ENCODE measurements around the gene GNG8.

DNA sequence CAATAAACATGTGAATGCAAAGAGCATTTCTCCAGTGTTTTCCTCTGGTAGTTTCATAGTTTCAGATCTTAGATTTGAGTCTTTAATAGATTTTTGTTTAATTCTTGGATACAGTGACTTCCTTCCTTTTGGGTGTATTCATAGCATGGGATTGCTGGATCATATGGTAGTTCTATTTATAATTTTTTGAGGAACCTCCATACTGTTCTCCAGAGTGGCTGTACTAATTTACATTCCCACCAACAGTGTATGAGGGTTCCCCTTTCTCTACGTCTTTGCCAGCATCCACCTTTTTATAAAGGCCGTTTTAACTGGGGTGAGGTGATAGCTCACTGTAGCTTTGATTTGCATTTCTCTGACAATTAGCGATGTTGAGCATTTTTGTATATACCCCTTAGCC is 44.1 kb downstream of the GNG8 start:
- TF ChIP-seq, protein P1, sequence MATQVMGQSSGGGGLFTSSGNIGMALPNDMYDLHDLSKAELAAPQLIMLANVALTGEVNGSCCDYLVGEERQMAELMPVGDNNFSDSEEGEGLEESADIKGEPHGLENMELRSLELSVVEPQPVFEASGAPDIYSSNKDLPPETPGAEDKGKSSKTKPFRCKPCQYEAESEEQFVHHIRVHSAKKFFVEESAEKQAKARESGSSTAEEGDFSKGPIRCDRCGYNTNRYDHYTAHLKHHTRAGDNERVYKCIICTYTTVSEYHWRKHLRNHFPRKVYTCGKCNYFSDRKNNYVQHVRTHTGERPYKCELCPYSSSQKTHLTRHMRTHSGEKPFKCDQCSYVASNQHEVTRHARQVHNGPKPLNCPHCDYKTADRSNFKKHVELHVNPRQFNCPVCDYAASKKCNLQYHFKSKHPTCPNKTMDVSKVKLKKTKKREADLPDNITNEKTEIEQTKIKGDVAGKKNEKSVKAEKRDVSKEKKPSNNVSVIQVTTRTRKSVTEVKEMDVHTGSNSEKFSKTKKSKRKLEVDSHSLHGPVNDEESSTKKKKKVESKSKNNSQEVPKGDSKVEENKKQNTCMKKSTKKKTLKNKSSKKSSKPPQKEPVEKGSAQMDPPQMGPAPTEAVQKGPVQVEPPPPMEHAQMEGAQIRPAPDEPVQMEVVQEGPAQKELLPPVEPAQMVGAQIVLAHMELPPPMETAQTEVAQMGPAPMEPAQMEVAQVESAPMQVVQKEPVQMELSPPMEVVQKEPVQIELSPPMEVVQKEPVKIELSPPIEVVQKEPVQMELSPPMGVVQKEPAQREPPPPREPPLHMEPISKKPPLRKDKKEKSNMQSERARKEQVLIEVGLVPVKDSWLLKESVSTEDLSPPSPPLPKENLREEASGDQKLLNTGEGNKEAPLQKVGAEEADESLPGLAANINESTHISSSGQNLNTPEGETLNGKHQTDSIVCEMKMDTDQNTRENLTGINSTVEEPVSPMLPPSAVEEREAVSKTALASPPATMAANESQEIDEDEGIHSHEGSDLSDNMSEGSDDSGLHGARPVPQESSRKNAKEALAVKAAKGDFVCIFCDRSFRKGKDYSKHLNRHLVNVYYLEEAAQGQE (IDR thresholded peaks at IDR 0.05; ENCODE audit: insufficient read depth in 1 of 2, low read depth in 2 of 2, low read length in 1 of 2), result no peak
- TF ChIP-seq, protein P2, sequence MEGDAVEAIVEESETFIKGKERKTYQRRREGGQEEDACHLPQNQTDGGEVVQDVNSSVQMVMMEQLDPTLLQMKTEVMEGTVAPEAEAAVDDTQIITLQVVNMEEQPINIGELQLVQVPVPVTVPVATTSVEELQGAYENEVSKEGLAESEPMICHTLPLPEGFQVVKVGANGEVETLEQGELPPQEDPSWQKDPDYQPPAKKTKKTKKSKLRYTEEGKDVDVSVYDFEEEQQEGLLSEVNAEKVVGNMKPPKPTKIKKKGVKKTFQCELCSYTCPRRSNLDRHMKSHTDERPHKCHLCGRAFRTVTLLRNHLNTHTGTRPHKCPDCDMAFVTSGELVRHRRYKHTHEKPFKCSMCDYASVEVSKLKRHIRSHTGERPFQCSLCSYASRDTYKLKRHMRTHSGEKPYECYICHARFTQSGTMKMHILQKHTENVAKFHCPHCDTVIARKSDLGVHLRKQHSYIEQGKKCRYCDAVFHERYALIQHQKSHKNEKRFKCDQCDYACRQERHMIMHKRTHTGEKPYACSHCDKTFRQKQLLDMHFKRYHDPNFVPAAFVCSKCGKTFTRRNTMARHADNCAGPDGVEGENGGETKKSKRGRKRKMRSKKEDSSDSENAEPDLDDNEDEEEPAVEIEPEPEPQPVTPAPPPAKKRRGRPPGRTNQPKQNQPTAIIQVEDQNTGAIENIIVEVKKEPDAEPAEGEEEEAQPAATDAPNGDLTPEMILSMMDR (IDR thresholded peaks at IDR 0.05), result no peak
